Mesothelial cell of epicardium (in vitro differentiated cells): ENCODE results near the gene SNX27. TPM values are rescaled to one million over a fixed set of nuclear protein-coding genes. Genes with fewer than 3 reads are reported as not detected.

Source experiments
- DNase-seq, 2 experiments: peaks; one replicate each; pipeline ENCODE4 v3.0.0; 2021; ENCODE audit warnings: low spot score in 2 of 2; ENCODE audit not compliant: unreplicated experiment in 2 of 2
- H3K27ac Mint-ChIP-seq: 2 replicates; pipeline ENCODE4 v1.8.0; 2021; ENCODE audit warnings: mixed read lengths
- H3K27me3 Mint-ChIP-seq: 2 replicates; pipeline ENCODE4 v1.8.0; 2021; ENCODE audit warnings: low read depth, mixed read lengths
- H3K36me3 Mint-ChIP-seq: 2 replicates; pipeline ENCODE4 v1.8.0; 2021; ENCODE audit warnings: mixed read lengths
- H3K4me1 Mint-ChIP-seq: 2 replicates; pipeline ENCODE4 v1.8.0; 2021; ENCODE audit warnings: mixed read lengths
- H3K4me3 Mint-ChIP-seq: 2 replicates; pipeline ENCODE4 v1.8.0; 2021; ENCODE audit warnings: mild to moderate bottlenecking, moderate library complexity, mixed read lengths
- H3K9me3 Mint-ChIP-seq: 2 replicates; pipeline ENCODE4 v1.8.0; 2021; ENCODE audit warnings: mixed read lengths
- total RNA-seq: library from RNA; stranded (reverse); gene quantifications from 3 replicates; pipeline ENCODE4 v1.2.1, GENCODE V29; 2021
- TF ChIP-seq, protein P1 (sequence below): fragments of 200-600 bp; sonication (generic); IDR thresholded peaks from one replicate; pipeline ENCODE4 v1.5.0; 2021; ENCODE audit warnings: antibody characterized with exemption; ENCODE audit not compliant: unreplicated experiment

Gene SNX27
- total RNA-seq, 1 donor from 2014 or later: 44.0 TPM

- H3K27ac Mint-ChIP-seq: no peak overlapping the region
- no peaks in the 10 kb centered on the region for H3K27me3 Mint-ChIP-seq
- TF ChIP-seq, protein P1, sequence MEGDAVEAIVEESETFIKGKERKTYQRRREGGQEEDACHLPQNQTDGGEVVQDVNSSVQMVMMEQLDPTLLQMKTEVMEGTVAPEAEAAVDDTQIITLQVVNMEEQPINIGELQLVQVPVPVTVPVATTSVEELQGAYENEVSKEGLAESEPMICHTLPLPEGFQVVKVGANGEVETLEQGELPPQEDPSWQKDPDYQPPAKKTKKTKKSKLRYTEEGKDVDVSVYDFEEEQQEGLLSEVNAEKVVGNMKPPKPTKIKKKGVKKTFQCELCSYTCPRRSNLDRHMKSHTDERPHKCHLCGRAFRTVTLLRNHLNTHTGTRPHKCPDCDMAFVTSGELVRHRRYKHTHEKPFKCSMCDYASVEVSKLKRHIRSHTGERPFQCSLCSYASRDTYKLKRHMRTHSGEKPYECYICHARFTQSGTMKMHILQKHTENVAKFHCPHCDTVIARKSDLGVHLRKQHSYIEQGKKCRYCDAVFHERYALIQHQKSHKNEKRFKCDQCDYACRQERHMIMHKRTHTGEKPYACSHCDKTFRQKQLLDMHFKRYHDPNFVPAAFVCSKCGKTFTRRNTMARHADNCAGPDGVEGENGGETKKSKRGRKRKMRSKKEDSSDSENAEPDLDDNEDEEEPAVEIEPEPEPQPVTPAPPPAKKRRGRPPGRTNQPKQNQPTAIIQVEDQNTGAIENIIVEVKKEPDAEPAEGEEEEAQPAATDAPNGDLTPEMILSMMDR: no peak
- no peak overlapping the region for H3K4me3 Mint-ChIP-seq
- H3K9me3 Mint-ChIP-seq: peaks cover 5% of the 10 kb centered on the region
- H3K36me3 Mint-ChIP-seq: peaks cover 16% of the 10 kb centered on the region
- H3K4me1 Mint-ChIP-seq: peaks cover 2% of the 10 kb centered on the region
- DNase-seq: no peak
Measured at GRCh38 chr1:151629278-151629677, 17.4 kb downstream of the SNX27 start.

DNA sequence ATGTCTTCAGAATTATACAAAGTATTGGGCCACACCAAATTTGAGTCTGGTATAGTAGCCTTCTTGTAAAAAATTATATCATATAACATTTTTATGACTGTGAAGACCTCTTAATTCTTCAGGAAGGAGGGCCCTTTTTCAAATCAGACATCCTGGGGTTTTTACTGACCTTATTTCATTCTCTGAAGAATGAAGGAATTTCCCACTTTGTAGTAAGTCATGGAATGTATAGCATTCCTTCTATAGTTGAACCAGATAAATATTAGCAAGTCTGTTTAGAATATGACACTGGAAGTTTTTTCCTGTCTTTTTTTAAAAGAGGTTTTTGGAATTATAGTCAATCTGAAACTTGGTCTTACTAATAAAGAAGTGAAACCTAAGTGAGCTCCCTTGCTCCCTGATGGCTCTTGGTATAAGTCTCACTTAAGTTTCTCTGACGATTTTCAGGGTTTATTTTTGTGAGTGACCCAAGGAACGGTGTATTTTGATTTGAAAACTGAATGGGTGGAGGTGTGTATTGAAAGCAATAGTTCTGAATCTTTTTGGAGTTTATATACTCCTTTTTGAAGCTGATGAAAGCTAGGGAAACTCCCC is 23.7 kb downstream of the SNX27 start:
- no peaks in the 10 kb centered on the region for H3K27me3 Mint-ChIP-seq
- peaks cover 21% of the 10 kb centered on the region for H3K4me1 Mint-ChIP-seq
- H3K9me3 Mint-ChIP-seq: no peaks in the 10 kb centered on the region
- no peak for DNase-seq
- peaks cover 8% of the 10 kb centered on the region for H3K36me3 Mint-ChIP-seq
- TF ChIP-seq, protein P1: no peak
- H3K27ac Mint-ChIP-seq: peak overlapping the region; percentile 73
- H3K4me3 Mint-ChIP-seq: no peak overlapping the region

DNA sequence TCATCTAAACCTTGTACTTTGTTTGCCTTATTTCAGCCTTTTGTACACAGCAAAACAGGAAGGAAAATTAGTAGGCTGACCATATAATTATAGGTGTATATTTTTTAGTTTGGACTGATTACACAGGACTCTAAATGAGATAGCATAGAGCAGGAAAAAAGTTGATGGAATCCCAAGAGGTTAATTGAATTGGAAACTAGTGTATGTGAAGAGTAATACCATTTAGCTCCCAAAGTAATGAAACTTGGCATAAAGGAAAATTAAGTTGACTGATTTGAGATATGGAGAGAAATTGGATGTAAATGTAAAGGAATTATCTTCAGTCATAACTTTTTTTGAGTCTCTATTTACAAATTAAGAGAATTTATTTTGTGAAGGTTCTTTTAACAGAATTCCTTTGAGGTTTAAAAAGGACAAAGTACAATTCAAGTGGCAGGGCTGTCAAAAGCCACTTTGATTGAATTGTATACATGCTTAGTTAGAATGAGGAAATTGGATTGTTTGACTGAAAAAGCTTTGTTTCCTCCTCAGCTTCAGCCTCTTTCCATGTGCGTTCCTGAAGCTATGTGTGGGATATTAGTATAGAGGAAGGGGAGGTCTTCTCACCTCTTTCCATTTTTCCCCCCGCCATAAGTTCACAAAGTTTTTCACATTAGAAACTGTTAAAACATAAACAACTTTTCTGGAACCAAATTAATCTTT is 26.4 kb downstream of the SNX27 start:
- DNase-seq: no peak
- H3K4me3 Mint-ChIP-seq: no peak overlapping the region
- TF ChIP-seq, protein P1: no peak
- no peaks in the 10 kb centered on the region for H3K27me3 Mint-ChIP-seq
- H3K9me3 Mint-ChIP-seq: no peaks in the 10 kb centered on the region
- peaks cover 19% of the 10 kb centered on the region for H3K4me1 Mint-ChIP-seq
- H3K27ac Mint-ChIP-seq: no peak overlapping the region
- peaks cover 13% of the 10 kb centered on the region for H3K36me3 Mint-ChIP-seq

GRCh38 chr1:151638812-151639211 is 27.0 kb downstream of the SNX27 start:
- TF ChIP-seq, protein P1: no peak
- H3K27me3 Mint-ChIP-seq: no peaks in the 10 kb centered on the region
- no peak overlapping the region for H3K27ac Mint-ChIP-seq
- H3K4me1 Mint-ChIP-seq: peaks cover 19% of the 10 kb centered on the region
- no peaks in the 10 kb centered on the region for H3K9me3 Mint-ChIP-seq
- H3K36me3 Mint-ChIP-seq: peaks cover 13% of the 10 kb centered on the region
- no peak for DNase-seq
- H3K4me3 Mint-ChIP-seq: no peak overlapping the region

- Mint-ChIP-seq H3K9me3 (no peaks in the 10 kb centered on the region), H3K4me1 (peaks cover 19% of the 10 kb centered on the region), H3K27me3 (no peaks in the 10 kb centered on the region), H3K27ac (no peak overlapping the region), H3K4me3 (no peak overlapping the region), H3K36me3 (peaks cover 17% of the 10 kb centered on the region)
- DNase-seq: no peak
- TF ChIP-seq, protein P1: no peak
Measured at GRCh38 chr1:151639466-151639865, 27.6 kb downstream of the SNX27 start.
